ENCODE measurements around the gene WDR37.
"Not testable (repeated sequence)": the region's sequence is repeated elsewhere in the genome, so short reads cannot be mapped to it uniquely, and the experiment has no call there.

WDR37 gene

DNA sequence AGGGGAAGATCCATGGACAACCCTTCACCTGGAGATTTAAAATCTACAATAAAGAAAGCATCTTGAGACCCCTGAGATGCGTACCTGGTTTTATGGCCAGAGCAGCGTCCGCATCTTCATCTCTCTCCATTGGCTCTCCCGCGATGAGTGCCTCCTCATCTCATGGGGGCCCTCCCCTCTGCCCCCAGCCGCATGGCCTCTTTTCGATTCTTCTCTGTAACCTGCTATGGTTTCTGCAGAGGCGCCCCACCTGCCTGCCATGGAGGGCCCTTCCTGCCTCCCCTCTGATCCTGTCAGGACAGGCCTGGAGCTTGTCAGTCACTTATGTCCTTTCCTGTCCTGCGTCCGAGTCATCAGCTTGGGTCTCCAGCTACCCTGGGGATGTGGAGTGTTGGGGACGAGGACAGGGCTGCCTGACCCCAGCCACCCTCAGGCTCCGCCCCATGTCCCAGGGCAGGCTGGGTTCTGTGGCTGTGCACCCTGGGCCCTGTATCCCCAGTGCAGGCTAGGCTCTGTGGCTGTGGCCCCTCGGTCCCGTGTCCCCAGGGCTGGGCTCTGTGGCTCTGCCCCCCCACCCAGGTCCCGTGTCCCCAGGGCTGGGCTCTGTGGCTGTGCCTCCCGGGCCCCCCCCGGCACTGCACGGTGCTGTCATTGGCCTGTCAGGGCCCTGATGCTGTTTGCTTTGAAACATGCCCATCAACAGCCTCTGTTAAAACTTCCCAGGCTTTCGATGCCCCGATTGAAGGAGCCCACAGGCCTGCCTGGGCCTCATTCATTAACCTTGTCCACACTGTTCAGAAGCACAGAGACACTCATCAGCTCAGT, 99.8 kb downstream of the WDR37 start:
- DNase-seq = no peak

DNA sequence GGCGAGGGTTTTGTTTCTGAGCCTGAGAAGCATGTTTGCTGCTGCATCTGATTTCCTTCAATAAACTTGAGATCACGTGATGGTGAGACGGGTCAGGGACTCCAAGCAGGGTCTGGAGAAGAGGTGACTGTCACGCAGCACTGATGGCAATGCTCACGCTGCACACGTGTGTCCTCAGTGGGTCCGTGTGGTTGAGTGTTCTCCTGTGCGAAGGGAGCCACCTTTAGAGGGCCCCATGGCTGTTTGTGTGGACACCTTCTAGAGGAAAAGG, 100.4 kb downstream of the WDR37 start:
- no peak for DNase-seq

DNA sequence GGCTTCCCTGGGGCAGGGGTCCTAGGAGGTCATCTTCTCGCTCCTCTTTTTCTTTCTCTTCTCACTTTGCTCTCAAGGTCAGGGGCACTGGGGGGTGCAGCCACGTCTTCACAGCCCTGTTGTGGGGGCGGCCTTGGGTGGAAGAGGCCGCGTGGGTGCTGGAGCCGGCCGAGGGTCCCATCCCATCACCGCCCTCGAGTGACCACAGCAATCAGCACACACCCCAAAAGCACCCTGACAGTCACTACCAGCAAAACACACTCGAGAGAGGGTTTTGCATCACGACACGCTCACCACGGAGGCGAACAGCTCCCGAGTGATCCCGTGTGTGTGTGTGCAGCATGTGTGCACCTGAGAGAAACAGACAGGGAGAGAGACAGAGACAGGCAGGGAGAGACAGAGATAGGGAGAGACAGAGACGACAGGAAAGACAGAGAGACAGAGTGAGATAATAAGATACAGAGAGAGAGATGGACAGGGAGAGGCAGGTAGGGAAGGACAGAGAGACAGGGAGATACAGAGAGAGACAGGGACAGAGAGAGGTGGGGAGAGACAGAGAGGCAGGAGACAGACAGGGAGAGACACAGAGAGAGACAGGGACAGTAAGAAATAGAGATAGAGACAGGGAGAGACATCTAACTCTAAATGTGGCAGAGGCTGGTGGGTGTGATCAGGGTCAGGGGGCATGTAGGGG, 100.9 kb downstream of the WDR37 start:
- DNase-seq = no peak

DNA sequence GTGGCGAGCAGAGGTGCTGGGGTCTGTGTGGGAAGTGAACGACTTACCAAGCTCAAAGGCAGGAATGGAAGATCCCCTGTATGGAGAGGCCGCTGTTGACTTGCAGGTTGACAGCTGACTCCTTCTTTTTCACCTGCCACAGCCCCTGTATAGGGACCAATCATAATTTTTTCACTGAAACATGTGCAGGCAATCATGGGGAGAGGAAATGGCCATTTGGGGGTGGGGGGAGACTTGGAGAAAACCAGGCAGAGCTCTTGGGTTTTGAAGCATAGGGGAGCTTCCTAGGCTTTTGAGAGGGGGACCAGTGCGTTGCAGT, 101.4 kb downstream of the WDR37 start:
- DNase-seq = no peak

DNA sequence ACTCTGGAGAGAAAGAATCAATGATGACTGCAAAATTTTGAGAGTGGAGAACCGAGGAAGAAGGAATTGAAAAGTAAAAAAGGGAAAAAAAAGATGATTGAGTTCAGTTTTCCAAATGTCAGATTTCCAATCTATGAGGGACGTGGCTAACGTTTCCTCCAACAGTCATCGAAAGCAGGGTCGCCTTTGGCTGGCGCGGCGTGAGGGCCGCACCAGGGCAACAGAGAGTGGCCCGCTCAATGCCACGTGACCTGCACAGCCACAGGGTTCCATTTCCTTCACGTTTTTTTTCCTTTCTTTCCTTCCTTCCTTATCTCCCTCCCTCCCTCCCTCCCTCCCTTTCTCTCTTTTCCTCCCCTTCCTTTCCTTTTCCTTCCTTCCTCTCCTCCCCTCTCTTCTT, 101.9 kb downstream of the WDR37 start:
- no peak for DNase-seq

DNA sequence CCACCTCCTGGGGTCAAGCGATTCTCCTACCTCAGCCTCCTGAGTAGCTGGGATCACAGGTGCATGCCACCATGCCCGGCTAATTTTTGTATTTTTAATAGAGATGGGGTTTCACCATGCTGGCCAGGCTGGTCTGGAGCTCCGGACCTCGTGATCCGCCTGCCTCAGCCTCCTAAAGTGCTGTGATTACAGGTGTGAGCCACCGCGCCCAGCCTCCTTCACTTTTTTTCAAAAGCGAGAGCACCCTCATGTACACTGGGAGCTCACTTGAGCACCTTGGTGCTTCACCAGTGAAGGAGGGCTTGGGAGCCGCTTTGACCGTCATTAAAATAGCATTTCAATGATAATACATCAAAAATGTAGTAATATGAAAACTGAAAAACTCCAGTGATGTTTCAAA, 102.4 kb downstream of the WDR37 start:
- DNase-seq = not testable (repeated sequence)

DNA sequence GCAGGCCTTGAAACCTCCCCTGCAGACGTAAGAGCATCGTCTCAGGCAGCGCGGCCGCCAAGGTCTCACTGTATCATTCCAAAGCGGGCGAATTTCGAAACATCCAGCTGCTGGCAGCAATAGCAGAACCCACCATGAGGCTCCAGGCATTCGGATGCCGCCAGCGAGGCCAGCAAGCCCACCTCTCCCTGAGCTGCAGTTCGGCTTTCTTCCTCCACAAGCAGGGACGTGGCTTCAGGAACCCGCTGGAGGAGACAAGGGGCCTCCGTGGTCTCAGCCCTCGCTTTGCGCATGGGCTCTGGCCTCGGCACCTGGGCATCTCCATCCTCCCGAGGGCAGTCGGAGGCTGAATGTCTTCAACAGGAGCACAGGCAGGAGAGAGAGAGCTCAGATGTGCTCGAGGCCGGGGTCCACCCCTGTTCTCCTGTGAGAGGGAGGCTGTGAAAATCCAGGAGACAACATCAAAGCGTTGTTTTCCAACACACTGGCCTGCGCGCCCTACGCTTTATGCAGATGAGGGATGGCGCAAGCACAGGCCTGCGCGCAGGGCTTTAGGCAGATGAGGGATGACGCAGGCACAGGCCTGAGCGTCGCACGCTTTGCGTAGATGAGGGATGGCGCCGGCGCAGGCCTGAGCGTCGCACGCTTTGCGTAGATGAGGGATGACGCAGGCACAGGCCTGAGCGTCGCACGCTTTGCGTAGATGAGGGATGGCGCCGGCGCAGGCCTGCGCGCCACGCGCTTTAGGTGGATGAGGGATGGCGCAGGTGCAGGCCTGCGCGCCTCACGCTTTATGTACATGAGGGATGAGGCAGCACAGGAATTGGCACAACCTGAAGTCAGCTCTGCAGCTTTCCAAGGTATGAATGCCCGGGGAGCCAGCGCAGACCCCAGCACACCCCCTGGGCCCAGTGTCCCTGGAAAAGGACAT, 103.2 kb downstream of the WDR37 start:
- no peak for DNase-seq

DNA sequence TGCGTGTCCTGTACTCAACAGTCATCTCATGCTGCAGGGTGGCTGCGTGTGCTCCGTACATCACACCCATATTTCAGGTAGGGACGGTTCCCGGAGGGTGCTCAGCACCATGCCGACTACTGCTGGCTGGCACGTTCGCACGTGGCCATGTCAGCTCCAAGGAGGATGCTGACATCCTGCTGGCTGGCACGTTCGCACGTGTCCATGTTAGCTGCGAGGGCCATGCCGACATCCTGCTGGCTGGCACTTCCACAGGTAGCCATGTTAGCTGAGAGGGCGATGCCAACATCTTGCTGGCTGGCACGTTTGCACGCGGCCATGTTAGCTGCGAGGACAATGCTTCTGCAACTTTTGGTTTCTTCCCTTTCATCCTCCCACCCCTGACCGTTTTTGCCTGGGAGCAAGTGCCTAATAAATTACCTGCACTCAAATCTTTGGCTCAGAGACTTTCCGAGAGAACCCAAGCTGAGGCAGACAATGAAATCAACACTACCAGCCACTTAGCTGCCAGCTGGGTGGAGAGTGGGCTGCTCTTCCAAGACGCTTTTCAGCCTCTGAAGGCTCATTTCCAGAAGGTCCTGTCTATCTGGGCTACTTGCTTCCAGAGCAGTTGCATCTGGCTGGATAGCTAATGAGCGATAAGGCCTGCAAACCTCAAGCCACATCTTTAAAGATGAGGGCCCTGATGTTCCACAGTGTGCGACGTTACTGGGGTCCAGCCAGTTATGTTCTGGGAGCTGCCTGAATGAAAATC, 104.6 kb downstream of the WDR37 start:
- DNase-seq = no peak

DNA sequence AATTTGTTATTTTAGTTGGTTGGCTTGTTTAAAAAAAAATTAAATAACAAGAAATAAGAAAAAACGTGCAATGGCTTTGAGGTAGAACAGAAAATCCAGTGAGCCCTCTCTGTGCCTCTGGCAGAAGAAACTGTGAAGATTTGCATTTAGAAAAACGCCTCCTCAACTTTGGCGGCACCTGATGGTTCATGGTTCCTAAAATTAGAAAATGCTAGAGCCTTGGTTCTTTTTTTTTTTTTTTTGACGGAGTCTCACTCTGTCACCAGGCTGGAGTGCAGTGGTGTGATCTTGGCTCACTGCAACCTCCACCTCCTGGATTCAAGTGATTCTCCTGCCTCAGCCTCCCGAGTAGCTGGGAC, 105.1 kb downstream of the WDR37 start:
- DNase-seq = not testable (repeated sequence)

DNA sequence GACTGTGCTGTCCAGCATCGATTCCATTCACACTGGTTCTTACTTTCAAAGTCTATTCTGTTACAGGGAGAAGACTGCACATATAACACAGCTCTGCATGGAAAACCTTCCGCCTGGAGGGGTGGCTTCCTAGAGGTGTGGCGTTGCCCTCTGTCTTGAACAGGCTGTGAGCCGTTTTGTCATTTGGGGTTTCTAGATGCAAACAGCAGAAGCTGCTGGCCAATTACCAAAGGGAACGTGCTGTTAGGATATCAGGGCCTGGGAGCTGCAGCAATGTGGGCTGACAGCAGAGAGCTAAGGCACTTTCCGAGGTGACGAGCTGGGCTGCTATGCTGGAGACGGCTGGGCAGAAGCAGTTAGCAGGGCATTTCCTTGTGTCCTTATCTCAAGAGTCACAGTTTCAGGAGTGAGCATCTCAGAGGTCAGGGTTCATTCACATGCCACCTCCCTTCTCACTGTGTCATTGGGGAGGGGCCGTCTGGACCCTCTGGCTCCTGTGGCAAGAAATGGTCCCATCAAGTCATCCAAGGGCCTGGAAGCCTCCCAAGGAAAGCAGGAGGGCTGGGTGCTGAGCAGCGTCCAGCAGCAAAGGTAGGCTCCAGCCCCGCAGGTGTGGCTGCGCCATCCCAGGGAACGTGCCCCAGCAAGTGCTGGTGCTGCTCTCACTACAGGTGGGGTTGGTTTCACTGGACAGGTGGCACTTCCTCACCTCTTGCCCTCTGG, 106.5 kb downstream of the WDR37 start:
- no peak for DNase-seq

DNA sequence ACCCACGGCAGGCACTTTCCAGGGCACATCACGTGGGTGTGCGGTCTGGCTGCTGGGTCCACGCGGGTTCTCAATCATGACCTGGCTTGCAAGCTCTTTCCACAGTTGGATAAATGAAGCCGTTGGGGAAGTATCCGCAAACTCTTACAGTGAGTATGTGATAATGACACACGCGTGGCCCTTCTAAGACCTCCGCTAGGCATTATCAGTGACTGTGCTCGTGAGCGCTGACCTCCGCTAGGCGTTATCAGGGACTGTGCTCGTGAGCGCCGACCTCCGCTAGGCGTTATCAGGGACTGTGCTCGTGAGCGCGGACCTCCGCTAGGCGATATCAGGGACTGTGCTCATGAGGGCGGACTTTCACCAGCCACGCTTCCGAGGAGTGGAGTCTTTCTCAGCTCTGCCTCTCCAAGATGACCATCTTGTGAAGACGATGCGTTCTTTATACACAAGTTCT, 107.0 kb downstream of the WDR37 start:
- no peak for DNase-seq

DNA sequence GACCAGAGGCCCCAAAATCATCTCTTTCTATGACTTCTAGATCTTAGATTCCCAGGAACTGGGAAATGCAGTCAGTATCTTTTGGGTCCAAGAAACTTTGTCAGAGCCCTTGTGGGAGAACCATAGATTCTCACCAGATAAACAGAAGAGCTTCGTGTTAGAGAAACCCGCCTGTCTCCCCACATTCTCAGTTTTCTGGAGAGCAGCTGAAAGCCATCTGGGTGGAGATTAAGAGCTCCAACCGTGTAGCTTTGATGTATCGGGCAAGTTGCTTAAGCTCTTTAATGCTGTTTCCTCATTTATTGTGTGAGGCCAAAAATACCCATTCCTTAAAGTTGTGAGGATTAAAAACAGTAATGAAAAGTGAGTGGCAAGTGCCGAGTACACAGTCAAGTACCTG, 107.6 kb downstream of the WDR37 start:
- no peak for DNase-seq

DNA sequence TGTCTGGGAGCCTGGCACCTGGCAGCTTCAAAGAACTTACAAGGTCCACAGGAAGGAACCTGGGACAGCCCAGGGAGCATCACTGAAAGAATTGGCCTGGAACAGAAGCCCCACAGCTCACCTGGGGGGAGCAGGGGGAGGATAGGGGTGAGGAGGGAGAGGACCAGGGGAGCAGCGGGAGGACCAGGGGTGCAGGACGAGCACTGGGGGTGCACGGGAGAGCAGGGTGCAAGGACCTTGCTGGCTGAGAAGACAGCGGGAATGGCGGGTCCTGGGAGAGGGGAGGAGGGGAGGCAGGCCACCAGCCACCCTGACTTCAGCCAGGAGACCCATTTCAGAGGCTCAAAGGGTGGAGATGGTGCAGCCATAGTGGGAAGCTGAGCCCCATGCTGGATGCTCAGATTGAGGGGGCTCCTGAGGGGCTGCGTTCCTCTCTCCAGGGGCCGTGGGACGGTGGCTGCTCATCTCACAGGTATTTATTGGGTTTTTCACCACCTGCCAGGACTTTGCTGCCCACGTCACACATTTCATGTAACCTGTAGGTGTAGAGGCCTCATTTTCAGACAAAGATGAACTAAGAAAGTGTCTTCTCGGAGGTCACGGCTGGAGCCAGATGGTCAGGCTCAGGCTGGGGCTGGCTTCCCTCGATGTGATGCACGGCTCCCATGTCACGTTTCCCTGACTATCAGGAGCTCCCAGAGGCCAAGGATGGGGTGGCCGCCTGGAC, 110.1 kb downstream of the WDR37 start:
- DNase-seq = no peak

DNA sequence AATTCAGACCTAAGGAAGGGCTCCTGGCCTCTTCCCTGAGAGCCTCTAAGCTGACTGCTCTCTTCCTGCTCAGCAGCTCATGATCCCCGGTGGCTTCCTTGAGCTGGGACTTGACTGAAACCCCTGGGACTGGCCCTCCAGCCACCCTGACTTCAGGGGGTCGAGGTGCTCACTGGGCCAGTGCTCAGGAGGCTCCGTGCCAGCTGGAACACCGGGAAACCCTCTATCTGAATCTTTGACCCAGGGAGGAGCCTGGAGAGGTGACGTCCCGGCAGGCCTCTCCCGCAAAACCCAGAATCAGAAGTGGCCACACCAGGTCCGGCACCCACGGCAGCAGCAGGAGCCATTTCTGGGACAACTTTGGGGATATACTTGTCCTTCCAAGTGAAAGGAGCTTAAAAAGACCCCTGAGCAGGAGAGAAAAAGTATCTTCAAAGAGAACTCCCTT, 110.7 kb downstream of the WDR37 start:
- DNase-seq = no peak

DNA sequence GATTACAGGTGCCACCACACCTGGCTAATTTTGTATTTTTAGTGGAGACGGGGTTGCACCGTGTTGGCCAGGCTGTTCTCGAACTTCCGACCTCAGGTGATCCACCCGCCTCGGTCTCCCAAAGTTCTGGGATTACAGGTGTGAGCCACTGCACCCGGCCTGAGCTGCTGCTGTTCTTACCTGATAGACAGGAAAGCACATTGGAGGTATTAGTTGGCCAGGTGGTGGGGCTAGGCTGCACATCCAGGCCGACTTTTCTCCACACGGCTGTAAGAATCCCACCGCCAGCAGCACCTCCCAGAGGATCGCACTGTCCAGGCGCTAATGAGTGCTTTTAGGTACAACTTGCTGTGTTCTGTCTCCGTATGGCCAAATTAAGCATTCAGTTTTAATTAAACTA, 112.6 kb downstream of the WDR37 start:
- no peak for DNase-seq

DNA sequence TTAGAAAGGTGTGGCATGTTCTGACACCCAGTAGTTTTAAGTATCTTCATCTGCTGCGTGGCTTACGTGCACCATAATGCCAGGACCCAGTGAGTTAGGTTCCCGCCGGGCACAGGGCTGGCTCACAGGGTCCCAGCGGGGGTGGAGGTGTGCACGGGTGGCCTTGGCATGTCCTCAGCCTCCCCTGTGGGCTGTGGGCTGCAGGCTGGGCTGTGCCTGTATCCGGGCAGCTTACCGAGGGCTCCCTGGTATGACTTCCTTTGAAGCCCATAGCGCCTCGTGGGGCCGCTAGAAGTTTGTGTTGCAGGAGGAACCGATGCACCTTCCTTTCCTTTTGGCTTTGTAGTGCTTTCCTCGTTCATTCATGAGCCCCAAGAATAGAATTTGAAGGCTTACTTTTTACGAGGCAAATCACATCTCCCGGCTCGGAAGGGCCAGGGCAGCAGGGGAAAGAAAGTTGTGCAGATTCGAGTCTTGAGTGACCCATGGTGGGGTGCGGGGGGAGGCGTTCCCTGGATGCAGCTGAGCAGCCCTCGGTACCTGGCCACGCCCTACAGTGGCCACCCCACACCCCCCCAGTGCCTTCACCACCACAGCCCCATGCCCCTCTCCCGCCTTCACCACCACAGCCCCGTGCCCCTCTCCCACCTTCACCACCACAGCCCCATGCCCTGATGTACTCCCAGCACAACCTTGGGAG, 113.2 kb downstream of the WDR37 start:
- no peak for DNase-seq

DNA sequence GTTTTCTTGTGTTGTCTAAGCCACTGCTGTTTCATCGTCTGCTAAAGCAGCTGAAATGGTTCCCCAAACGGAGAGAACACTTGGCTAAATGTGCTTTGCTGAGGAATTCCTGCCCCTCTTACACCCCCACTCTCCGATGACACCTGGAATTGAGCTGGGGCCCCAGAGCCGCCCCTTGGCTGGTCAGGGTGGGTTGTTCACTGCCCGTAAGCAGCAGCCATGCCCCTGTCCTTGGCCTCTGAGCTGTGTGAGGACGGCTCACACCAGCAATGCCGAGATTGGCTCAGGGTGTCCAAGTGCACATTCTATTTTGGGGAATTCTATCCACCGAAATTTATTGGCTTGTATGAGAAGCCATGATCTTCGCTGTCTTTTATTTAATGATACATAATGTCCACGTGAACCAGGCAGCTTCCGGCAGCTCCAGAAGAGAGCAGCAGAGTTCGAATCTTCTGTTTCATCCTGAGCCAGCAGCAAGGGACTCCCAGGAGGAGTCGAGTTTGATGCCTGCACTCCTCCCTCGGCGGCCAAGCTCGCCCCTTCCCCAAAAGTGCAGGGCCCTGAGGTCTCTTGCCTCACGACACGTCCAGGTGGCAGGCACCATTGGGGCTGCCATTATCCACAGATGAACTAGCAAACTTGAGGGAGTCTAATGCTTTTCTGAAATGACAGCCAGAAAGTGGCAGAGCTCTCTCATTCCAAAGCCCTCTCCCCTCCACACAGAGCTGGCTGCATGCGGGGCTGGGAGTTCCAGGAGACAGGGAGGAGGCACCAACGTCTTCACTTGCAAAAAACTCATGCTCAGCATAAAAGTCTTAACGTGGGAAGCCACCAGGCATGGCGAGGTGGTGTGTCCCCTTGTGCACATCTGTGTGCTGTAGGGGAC, 114.0 kb downstream of the WDR37 start:
- DNase-seq = no peak

DNA sequence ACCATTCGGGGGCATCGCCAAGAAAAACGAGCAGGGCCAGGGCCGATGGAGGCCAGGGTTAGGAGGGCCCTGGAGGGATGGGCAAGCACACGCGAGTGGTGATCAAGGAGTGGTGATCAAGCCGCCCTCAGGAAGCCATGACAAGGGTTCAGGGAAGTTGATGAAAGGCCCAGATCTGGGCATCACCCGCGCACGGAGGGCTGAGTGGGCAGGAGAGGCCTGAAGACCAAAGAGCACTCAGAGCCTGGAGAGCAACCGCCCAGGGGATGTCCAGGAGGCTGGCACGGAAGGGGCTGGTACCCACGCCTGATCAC, 114.6 kb downstream of the WDR37 start:
- no peak for DNase-seq

DNA sequence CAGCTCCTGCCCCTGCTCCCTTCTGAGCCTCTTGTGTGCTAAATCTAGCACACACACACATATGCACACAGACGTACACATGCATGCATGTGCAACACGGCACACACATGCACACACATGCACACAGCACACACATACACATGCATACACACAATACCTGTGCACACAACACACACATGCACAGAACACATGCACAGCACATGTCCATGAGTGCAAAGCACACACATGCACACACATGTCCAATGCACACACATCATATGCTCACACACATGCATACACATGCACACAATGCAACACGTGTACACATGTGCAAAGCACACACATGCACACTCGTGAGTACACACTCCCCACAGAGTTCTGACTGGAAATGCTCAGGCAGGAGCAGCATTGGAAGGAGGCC, 115.0 kb downstream of the WDR37 start:
- DNase-seq = no peak

DNA sequence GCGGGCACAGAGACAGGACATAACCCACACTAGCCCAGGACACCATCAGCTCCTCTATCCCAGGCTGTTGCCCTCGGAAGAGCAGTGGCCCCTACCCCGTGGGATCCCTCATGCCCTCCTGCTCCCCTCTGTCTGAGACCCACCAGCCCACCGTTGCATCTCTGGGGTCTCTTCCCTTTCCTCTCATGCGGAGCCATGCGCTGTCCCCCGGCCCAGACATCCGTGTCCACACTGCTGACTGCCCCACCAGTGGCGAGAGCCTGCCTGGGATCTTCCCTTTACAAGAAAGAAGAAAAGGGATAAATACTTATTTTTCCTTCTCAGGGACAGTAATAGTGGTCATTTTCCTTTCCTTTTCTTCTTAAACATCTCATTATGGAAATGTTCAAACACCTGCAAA, 115.4 kb downstream of the WDR37 start:
- DNase-seq = no peak

All from HCEC 1CT (cell line).